ENCODE data around the gene WDR87.

DNA sequence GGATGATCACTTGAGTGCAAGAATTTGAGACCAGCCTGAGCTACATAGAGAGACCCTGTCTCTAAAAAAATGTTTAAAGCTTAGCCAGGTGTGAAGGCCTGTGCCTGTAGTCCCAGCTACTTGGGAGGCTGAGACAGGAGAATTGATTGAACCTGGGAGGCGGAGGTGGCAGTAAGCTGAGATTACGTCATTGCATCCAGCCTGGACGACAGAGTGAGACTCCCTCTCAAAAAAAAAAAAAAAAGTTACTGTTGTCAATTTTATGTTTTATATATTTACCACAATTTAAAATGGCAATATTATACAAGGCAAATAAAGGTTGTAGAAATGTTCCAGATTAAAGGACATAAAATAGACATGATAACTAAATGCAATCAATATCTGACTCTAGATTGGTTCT is 29.2 kb downstream of the WDR87 start:
- TF ChIP-seq, protein P1, sequence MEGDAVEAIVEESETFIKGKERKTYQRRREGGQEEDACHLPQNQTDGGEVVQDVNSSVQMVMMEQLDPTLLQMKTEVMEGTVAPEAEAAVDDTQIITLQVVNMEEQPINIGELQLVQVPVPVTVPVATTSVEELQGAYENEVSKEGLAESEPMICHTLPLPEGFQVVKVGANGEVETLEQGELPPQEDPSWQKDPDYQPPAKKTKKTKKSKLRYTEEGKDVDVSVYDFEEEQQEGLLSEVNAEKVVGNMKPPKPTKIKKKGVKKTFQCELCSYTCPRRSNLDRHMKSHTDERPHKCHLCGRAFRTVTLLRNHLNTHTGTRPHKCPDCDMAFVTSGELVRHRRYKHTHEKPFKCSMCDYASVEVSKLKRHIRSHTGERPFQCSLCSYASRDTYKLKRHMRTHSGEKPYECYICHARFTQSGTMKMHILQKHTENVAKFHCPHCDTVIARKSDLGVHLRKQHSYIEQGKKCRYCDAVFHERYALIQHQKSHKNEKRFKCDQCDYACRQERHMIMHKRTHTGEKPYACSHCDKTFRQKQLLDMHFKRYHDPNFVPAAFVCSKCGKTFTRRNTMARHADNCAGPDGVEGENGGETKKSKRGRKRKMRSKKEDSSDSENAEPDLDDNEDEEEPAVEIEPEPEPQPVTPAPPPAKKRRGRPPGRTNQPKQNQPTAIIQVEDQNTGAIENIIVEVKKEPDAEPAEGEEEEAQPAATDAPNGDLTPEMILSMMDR (IDR thresholded peaks at IDR 0.05; ENCODE audit: low read depth, low read length), result no peak
- no peak for TF ChIP-seq EZH2phosphoT487 (IDR thresholded peaks at IDR 0.05; ENCODE audit: low read depth)
